Upper lobe of left lung (tissue), 6 donors: Measurements from ENCODE around the gene ANXA1. TPM values are rescaled to one million over a fixed set of nuclear protein-coding genes. Genes with fewer than 3 reads are reported as not detected.
A peak's percentile ranks its signal among the peaks of the same experiment; 100 is the strongest.
"Not testable (repeated sequence)": the region's sequence is repeated elsewhere in the genome, so short reads cannot be mapped to it uniquely, and the experiment has no call there.

ENCODE experiments used
- ATAC-seq, 2 donors: fragments of 200-7000 bp; cut with Tn5 transposase; one replicate each; pipeline ENCODE4 v1.9.1; 2022; ENCODE audit warnings: mild to moderate bottlenecking in 2 of 2, moderate library complexity in 2 of 2; ENCODE audit not compliant: low FRiP score in 2 of 2
- DNase-seq, 2 donors: peaks; one replicate each; pipeline ENCODE4 v3.0.0-alpha.2; 2019 to 2020
- H3K27ac ChIP-seq, 4 donors: fragments of 200-600 bp; sonication (generic); one replicate each; pipeline ENCODE4 v1.5.1; 2016 to 2019
- H3K27me3 ChIP-seq, 4 donors: fragments of 200-600 bp; sonication (generic); one replicate each; pipeline ENCODE4 v1.5.1; 2017 to 2019
- H3K36me3 ChIP-seq, 4 donors: fragments of 200-600 bp; sonication (generic); one replicate each; pipeline ENCODE4 v1.5.1; 2016 to 2019
- H3K4me1 ChIP-seq, 4 donors: fragments of 200-600 bp; sonication (generic); one replicate each; pipeline ENCODE4 v1.5.1; 2018 to 2019
- H3K4me3 ChIP-seq, 4 donors: fragments of 200-600 bp; sonication (generic); one replicate each; pipeline ENCODE4 v1.5.1; 2017 to 2019; ENCODE audit warnings: mild to moderate bottlenecking in 2 of 4, moderate library complexity in 1 of 4
- H3K9me3 ChIP-seq, 4 donors: fragments of 200-600 bp; sonication (generic); one replicate each; pipeline ENCODE4 v1.5.1; 2018 to 2019
- EP300 ChIP-seq, 4 donors: sonication (generic); formaldehyde crosslinking; IDR thresholded peaks; one replicate each; pipeline ENCODE4 v1.5.1; 2017; ENCODE audit warnings: antibody characterized with exemption in 4 of 4, control low read depth in 2 of 4
- POLR2A ChIP-seq, 4 donors: fragments of 450-650 bp; IDR thresholded peaks; one replicate each; pipeline ENCODE4 v1.5.1; 2016 to 2017; ENCODE audit warnings: antibody characterized with exemption in 4 of 4, mild to moderate bottlenecking in 2 of 4
- POLR2AphosphoS5 ChIP-seq, 2 donors: sonication (generic); formaldehyde crosslinking; IDR thresholded peaks; one replicate each; pipeline ENCODE4 v1.5.1; 2017; ENCODE audit warnings: antibody characterized with exemption in 2 of 2
- WGBS, 2 donors: methylation state at CpG; one replicate each; pipeline ENCODE4 v1.1.5; 2017 to 2018; 5-methylcytosine and 5-hydroxymethylcytosine counted together
- total RNA-seq, 6 donors: library from RNA; depleted of rRNA in 4 of 6; stranded (reverse); fragments of >200 nt in 4 of 6; gene quantifications; one replicate each; pipeline versions ENCODE4 v1.1.0 to v1.2.1, GENCODE V29; 2016 to 2021
- TF ChIP-seq, protein P1 (sequence below), 6 experiments: fragments of 450-650 bp in 4 of 6; fragments of 200-600 bp in 2 of 6; sonication (generic) in 2 of 6; IDR thresholded peaks; one replicate each; pipeline ENCODE4 v1.5.1; 2016 to 2019; ENCODE audit warnings: antibody characterized with exemption in 6 of 6
- donor health status: DM: no; HTN: no; CAD: no; lungs with moderate emphysema.
- donor health status: DM: no; HTN: yes; CAD: no; lungs with severe emphysema.

ANXA1 gene
- total RNA-seq, 6 donors from 2014 or later: 174 to 910 (median 347) TPM

DNA sequence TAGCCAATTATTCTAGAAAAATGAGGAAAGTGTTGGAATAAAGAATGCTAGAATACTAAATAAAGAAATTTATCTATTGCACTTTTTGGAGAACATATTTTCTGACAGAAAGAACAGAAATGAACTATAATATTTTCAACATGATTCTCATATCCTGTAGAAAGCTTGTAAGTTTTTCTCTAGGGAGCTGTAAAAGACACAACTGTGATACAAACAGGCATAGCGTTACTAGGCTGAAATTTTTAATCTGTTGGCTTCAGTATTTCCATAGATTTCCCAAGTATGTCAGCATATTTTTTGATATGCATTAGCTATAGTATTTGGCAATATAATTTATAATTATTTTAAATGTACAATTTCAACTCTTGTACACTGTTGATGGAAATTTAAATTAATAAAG lies 31.3 kb downstream of the ANXA1 start:
- no peak for DNase-seq
- H3K36me3 ChIP-seq: no peaks in the 10 kb centered on the region
- no peak for ATAC-seq
- no peaks in the 10 kb centered on the region for H3K9me3 ChIP-seq
- 94 to 95% methylated on average over 1 of the region's 1 CpG for WGBS, 2 donors
- H3K4me1 ChIP-seq: no peaks in the 10 kb centered on the region
- H3K27ac ChIP-seq: no peak overlapping the region
- no peaks in the 10 kb centered on the region for H3K27me3 ChIP-seq
- TF ChIP-seq POLR2A (IDR thresholded peaks at IDR 0.05): no peak
- no peak for TF ChIP-seq POLR2AphosphoS5 (IDR thresholded peaks at IDR 0.05)
- TF ChIP-seq, protein P1, sequence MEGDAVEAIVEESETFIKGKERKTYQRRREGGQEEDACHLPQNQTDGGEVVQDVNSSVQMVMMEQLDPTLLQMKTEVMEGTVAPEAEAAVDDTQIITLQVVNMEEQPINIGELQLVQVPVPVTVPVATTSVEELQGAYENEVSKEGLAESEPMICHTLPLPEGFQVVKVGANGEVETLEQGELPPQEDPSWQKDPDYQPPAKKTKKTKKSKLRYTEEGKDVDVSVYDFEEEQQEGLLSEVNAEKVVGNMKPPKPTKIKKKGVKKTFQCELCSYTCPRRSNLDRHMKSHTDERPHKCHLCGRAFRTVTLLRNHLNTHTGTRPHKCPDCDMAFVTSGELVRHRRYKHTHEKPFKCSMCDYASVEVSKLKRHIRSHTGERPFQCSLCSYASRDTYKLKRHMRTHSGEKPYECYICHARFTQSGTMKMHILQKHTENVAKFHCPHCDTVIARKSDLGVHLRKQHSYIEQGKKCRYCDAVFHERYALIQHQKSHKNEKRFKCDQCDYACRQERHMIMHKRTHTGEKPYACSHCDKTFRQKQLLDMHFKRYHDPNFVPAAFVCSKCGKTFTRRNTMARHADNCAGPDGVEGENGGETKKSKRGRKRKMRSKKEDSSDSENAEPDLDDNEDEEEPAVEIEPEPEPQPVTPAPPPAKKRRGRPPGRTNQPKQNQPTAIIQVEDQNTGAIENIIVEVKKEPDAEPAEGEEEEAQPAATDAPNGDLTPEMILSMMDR (IDR thresholded peaks at IDR 0.05): no peak
- TF ChIP-seq EP300 (IDR thresholded peaks at IDR 0.05): no peak
- H3K4me3 ChIP-seq: no peak overlapping the region

DNA sequence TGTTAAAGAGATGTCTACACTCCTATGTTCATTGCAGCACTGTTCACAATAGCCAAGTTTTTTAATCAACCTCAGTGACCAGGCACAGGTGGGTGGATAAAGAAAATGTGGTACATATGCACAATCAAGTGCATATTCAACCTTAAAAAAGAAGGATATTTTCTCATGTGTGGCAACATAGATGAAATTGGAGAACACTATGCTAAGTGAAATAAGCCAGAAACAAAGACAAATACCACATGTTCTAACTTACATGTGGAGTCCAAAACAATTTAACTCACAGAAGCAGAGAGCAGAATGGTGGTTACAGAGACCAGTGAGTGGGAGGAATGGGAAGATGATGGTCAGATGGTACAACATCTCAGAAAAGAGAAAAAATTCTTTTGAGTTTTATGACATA lies 31.8 kb downstream of the ANXA1 start:
- Histone ChIP-seq H3K36me3 (no peaks in the 10 kb centered on the region), H3K4me3 (no peak overlapping the region)
- ATAC-seq: no peak

DNA sequence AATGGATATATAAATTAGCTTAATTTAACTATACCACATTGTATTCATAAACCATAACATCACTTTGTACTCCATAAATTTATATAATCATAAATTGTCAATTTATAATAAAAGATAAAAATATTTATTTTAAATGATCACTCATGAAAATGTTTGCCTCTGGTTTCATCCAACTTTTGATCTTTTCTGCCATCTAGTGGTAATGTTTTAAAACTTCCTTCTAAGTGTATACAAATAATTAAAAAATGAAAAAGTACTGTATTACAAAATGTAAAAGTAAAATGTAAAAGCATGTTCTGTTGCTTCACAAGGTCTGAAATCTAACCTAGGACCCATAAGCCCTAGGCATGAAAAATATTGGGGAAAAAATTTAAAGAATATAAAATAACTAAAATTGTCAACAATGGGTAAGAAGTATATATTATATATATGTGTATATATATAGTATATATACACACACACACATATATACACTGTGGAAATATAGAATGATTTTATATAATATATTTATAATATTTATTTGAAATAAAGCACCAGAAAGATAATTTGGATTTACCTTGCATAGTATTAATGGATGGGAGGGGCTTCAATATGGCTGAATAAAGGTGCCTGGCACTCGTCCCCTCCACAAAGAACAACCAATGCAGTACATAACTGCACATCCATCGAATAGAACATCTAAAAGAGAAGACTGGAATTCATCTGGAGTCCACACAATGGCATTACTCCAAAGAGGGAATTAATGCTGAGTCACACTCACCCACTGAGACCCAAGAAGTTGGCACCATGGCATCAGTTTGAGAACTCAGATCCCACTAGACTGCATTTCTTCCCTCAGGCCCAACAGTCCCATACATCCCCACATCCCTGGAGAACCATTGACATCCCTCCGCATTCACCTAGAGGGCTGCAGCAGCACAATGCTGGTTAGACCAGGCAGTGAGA lies 32.5 kb downstream of the ANXA1 start:
- Histone ChIP-seq H3K27ac (no peak overlapping the region), H3K9me3 (no peaks in the 10 kb centered on the region), H3K27me3 (no peaks in the 10 kb centered on the region), H3K4me1 (no peaks in the 10 kb centered on the region), H3K4me3 (no peak overlapping the region), H3K36me3 (no peaks in the 10 kb centered on the region)
- ATAC-seq: peak in 1 of 2 donors; percentile 51
- TF ChIP-seq, protein P1 (IDR thresholded peaks at IDR 0.05): peak in 5 of 6 experiments; percentile 29 to 61 (median 45)
- TF ChIP-seq POLR2A (IDR thresholded peaks at IDR 0.05): no peak
- TF ChIP-seq EP300 (IDR thresholded peaks at IDR 0.05): no peak
- no peak for TF ChIP-seq POLR2AphosphoS5 (IDR thresholded peaks at IDR 0.05)
- 57 to 66% methylated on average over 3 of the region's 3 CpGs for whole genome bisulfite sequencing, 2 donors
- DNase-seq: no peak

More for the DNA sequence above, 31.8 kb downstream of the ANXA1 start:
- Histone ChIP-seq H3K9me3 (no peaks in the 10 kb centered on the region), H3K27me3 (no peaks in the 10 kb centered on the region), H3K27ac (no peak overlapping the region), H3K4me1 (no peaks in the 10 kb centered on the region)
- DNase-seq: no peak
- TF ChIP-seq POLR2AphosphoS5 (IDR thresholded peaks at IDR 0.05) (no peak), POLR2A (IDR thresholded peaks at IDR 0.05) (no peak), EP300 (IDR thresholded peaks at IDR 0.05) (no peak)
- TF ChIP-seq, protein P1 (IDR thresholded peaks at IDR 0.05): no peak

DNA sequence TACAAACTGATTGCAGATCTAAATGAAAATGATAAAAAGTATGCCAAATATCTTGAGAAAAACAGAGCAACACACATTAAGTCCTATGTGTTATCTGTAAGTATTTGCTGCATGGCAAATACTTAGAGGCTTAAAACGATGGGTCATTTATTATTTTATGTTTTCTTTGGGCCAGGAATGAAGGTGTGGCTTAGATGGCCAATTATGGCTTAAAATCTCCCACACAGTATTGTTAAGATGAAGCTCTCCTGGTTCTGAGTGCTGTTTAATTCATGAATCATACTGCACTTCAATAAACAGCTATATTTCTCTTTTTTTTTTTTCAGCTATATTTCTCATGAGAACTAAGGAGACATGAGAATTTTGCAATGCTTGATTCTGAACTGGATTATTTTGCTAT lies 39.4 kb downstream of the ANXA1 start:
- H3K27me3 ChIP-seq, H3K4me1 ChIP-seq, H3K36me3 ChIP-seq, H3K27ac ChIP-seq, H3K9me3 ChIP-seq, H3K4me3 ChIP-seq, DNase-seq, ATAC-seq: not testable (repeated sequence)
- 44 to 45% methylated on average over 1 of the region's 1 CpG for WGBS, 2 donors

DNA sequence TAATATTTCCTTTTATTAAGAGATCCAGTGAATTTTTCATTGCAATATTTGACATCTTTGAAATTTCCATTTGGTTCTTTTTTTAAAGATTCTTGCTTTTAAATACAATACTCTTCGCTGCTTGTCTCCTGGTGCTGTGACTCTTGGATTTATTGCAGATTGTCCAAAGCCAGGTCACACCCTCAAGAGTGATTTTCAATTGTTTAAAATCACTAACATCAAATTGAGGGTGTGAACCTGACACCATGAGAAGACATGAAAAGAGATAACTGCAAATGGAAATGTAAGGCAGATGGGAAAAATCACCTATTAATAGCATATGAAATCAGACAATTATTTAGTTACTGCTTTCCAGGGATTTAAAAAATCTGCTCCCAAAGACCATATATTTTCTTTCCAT lies 42.6 kb downstream of the ANXA1 start:
- 85 to 89% methylated on average over 1 of the region's 1 CpG for WGBS, 2 donors
- TF ChIP-seq, protein P1 (IDR thresholded peaks at IDR 0.05): no peak
- TF ChIP-seq EP300 (IDR thresholded peaks at IDR 0.05): no peak
- ATAC-seq (no peak), DNase-seq (no peak)
- Histone ChIP-seq H3K27me3 (no peaks in the 10 kb centered on the region), H3K4me1 (no peaks in the 10 kb centered on the region), H3K36me3 (no peaks in the 10 kb centered on the region), H3K27ac (no peak overlapping the region), H3K9me3 (no peaks in the 10 kb centered on the region), H3K4me3 (no peak overlapping the region)
